Fibroblast of peridontal ligament (primary cell): ENCODE results near the gene ERCC6L2.

Source experiments
- DNase-seq: peaks from one replicate; pipeline ENCODE4 v3.0.0-alpha.2; 2010; ENCODE audit errors: extremely low read depth

The ERCC6L2 gene

DNA sequence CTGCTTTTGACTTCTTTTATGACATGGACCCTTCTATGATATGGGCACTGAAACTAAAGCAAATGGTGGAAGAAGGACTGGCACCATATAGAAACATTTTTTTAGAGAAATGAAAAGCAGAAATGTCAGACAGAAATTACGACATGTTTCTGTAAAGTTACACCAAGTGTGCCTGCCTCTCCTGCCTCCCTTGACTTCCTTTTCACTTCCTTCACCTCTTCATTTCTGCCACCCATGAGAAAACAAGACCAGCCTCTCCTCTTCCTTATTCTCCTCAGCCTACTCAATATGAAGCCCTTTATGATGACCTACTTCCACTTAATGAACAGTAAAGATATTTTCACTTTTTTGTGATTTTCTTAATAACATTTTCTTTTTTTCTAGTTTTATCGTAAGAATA is 44.5 kb downstream of the ERCC6L2 start:
- no peak for DNase-seq

DNA sequence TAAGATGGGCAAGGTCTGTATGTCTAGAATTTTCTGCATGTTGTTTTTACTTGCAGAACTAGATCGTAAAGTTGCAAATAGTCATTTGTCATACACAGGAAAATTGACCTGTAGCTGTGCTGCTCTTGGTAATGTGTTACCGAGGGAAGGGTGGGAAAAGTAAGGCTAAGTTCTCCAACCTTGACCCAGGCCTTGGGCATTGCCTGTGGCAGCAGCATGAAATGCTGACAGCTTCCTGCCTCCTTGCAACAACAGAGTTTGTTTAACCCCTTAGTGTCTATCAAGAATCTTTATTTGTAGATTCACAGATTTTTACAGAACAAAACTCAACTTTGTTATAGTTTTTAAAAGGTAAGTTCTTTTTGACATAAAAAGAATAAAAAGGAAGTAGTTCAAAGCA is 48.3 kb downstream of the ERCC6L2 start:
- DNase-seq: no peak

DNA sequence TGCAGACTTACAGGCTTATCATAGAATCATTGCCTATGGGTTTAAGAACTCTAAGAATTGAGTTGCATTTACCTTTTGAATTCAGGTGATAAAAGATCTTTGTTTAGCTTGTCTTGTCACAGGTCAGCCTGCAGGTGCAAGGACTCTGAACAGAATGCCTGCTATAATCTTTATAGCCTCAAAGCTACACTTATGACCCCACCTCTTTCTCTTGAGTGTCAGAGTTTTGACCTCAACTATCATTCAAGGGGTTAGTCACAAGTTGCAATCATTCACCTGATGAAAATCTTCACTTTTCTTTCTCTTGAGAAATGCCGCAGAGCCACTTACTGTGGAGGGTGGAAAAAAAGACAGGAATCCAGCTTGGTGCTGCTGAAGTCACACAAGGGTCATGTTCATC is 49.5 kb downstream of the ERCC6L2 start:
- DNase-seq: no peak

DNA sequence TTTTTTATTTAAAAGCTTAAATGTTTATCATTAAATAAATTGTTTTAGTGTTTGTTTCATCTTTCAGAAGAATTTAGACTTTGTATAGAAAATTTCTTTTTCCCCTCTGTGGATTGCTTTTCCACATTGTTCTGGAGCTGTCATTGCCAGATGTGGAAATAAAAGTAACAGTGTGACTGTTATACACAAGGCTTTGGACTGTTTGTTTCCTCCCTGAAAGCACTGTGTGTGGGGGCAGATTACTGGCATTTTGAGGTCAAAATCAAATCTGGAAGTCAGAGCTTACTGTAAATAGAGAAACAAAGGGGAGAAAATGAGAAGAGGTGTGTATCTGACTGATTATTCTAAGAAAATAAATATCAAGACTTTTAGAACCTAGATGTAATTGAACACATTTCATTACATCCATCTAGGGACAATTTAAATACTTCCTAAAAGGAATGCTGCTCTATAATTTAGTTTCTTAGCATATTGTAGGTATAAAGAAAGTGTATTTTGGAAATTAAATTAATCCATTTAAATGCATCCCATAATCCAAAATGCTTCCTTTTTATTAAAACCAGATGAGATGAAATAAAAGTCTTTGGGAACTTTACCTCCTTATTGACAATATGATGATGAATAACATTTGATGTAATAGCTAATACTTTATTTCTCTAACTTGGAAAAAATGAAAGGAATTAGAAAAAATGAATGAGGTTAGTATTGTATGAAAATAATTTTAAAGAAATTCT is 51.9 kb downstream of the ERCC6L2 start:
- no peak for DNase-seq

DNA sequence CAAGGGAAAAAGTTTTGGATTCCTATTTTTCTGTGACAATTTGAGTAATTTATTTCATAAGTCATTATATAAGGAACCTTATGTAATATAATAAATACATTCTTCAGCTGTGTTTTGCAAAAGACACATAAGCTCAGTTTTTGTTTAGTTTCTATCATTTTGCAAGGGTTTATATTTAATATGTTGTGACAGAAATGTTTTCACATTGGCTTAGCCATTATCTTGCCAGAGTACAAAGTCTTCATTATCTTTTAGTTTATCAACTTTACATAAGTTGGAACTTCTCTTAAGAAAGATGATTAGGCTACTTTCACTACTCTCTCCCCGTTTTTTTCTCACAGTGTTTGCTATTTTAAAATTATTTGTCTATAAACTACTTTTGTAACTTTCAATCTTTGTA is 54.8 kb downstream of the ERCC6L2 start:
- DNase-seq: peak; percentile 5

DNA sequence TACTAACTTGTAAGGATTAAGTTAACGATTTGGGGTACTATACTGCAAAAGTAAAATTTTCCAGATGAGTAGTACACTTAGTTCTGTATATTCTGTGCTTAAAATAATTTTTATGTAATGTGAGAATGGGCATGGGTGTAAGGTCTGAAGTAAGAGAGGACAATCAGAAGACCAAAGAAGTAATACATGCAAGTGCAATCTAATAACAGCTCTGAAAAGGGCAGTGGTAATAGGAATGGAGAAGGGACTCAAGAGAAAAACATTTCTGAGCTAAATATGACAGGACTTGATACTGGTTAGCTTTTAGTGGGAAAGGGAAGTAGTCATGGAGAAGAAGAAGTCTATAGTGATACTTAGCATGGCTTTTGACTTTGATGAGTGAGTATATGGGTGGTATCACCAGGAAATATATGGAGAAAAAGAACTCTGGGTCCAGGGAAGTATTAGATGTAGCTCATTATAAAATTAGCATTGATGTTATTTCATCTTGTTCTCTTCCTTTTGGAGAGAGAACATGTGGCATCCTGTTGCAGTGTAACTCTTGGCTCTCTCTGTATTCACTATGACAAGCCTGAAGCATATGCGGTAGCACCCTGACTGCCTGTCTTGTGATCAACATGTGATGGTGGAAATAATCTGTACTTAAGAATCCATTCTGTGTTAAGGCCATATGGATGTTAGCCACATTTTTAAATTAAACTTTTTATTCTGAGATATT is 60.5 kb downstream of the ERCC6L2 start:
- DNase-seq: no peak

DNA sequence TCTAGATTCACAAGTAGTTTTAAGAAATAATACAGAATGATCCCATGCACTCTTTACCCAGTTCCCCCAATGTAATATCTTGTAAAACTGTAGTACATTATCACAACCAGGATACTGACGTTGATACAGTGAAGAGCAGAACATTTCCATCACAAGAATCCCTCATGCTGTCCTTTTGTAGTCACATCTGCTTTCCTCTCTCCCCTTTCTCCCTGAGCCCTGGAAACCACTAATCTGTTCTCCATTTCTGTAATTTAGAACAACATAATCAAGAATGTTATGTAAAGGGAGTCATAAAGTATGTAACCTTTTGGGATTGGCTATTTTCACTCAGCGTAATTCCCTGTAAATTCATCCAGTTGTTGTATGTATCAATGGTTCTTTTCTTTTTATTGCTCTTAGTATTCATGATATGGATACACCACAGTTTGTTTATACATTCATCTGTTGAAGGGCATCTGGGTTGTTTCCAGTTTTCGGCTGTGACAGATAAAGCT is 61.1 kb downstream of the ERCC6L2 start:
- no peak for DNase-seq

DNA sequence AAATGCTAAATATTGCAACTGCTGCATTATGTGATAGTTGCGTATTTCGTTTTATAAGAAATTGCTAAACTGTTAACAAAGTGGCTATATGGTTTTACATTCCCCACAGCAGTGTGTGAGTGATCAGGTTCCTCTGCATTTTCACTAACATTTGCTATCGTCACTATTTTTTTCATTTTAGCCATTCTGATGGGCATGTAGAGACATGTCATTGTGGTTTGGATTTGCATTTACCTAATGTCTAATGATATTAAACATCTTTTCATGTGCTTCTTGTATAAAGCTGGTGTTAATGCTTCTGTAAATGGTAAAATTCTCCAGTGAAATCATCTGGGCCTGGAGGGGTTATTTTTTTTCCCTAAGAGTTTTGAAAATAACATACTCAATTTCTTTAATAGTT is 61.6 kb downstream of the ERCC6L2 start:
- no peak for DNase-seq

DNA sequence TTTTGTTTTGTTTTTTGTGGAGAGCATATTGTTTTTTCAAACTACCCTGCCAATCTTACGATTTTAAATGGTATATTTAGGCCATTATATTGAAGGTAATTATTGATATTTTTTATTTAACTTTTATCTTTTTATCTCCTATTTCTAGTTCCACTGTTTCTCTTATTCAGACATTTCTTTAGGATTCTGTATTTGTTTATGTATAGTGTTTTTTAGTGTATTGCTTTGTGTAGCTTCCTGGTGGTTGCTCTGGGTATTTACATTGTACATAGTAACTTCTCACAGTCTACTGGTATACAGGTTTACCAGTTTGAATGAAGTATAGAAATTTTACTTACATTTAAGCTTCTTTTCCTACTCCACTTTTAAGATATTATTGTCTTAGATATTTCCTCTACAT is 63.2 kb downstream of the ERCC6L2 start:
- no peak for DNase-seq

DNA sequence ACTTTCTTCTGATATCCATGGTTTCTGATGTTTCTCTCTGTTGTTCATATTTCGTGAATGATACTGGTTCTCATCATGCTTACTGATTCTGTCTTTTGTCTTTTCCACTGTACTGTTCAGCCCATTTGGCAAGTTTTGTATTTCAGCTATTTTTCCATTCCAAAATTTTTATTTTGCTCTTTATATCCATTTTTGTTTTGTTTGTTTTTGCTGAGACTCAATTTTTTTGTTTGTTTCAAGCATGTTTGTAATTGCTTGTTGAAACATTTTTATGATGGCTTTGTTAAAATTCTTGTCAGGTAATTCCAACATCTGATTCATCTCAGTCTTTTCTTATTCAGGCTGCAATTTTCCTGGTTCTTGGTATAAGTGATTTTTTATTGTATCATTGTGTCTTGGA is 64.0 kb downstream of the ERCC6L2 start:
- no peak for DNase-seq

DNA sequence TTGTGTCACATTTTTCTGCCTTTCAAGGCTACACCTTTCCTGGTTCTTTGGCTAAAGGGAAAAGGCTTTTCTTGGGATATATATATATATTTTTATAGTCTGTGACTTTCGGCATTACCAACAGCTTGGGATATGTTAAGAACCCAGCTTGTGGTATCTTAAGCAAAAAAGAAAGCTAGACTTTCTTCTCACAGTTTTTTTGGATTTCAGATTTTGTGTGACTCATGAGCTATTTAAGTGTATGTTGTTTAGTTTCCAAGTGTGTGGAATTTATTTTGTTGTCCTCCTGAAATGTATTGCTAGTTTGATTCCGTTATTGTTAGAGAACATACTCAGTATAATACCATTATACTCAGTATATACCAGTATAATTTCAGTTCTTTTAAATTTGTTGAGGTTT is 64.8 kb downstream of the ERCC6L2 start:
- peak; percentile 50 for DNase-seq

DNA sequence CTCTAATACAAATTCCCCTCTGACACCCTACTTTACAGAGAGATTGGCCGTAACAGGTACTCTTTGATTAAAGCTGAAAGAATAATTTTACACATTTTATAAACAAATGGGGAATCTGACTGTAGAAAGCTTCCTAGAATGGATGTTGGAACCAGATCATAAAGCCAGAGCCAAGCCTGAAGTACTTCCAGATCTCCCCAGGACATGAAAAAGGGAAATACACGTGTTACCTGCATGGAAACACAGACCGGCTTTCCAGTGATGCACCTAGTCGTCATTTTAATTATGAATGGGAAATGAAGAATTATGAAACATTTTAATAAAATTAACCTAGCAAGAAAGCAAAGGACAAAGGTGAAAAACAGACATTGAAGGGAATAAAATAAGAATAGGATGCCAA is 66.5 kb downstream of the ERCC6L2 start:
- no peak for DNase-seq

DNA sequence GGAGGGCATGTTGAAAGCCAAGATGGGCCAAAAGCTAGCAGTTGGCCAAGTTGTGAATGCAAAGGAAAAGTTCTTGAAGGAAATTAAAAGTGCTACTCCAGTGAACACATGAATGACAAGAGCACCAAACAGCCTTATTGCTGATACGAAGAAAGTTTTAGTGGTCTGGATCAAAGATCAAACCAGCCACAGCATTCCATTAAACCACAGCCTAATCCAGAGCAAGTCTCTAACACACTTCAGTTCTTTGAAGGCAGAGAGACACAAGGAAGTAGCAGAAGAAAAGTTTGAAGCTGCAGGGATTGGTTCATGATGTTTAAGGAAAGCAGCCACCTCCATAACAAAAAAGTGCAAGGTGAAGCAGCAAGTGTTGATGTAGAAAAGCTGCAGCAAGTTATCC is 71.6 kb downstream of the ERCC6L2 start:
- no peak for DNase-seq

DNA sequence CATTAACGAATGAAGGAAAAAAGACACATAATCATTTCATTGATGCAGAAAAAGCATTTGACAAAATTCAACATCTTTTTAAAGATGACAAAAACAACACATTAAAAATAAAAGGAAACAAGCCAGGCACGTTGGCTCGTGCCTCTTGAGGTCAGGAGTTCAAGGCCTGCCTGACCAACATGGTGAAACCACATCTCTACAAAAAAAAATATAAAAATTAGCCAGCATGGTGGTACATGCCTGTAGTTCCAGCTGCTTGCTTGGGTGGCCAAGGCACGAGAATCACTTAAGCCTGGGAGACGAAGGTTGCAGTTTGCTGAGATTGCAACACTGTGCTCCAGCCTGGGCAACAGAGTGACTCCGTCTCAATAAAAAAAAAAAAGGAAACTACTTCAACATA is 77.0 kb downstream of the ERCC6L2 start:
- no peak for DNase-seq

DNA sequence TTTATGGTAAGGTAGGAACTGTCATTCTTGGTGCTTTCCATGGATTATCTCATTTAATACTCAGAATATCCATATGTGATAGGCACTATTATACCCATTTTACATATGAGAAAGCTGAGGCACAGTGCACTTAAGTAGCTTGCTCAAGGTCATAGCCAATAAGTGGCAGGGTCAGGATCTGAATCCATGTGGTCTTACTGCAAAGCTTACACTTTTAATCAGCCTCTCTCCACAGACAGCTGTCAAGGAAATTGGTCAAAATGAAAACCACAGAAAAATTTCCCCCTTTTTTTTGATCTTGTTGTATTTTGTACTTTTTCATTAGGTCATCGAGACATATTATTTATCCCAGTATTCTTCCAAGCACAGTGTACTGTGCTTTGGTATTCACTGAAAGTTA is 78.5 kb downstream of the ERCC6L2 start:
- no peak for DNase-seq

DNA sequence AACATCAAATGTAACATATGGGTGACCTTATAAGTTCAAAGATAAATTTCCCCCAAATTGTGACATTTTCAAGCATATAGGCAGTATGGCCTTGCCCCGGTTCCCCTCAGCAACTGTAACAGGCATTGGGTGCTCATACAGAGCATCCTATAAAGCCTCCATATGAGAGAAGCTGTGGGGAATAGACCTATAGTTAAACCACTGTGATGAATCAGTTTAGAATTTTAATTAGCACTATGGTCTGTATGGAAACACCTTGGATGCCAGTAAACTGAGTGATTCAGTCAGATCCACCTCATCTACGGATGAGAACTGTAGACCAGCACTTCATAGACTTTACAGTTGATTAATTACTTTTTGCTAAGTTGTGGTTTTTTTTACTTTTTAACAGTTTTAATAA is 79.4 kb downstream of the ERCC6L2 start:
- no peak for DNase-seq

DNA sequence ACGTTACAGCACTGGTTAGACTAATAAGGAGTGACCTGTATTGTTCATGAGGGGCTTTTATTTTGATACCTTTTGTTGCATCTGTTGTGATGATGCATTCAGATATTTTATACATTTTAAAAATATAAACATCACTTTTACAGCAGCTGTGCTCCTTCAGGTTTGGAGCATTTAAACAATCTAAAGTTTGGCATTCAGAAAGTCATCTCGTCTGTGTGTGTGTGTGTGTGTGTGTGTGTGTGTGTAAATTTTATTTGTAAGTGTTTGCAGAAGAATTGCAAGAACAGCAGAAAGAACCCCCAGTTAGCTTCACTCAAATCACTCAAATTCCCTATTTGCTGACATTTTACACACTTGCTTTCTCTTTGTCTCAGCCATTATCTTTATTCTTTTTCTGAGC is 87.4 kb downstream of the ERCC6L2 start:
- DNase-seq: no peak

DNA sequence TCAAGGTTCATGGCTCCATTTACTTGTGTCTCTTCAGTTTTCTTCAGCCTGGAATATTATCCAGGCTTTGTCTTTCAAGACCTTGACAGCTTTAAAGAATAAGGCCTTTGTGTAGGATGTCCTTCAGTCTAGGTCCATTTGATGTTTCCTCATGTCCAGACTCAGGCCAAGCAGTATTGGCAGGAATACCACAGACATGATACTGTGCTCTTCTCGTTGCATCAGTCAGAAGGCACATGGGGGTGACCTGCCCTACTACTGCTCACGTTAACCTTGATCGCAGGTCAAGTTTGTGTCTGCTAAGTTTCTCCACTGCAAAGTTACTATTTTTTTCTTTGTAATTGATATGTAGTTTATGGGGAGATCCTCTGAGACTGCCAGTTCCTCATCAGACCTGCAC is 88.2 kb downstream of the ERCC6L2 start:
- DNase-seq: no peak

DNA sequence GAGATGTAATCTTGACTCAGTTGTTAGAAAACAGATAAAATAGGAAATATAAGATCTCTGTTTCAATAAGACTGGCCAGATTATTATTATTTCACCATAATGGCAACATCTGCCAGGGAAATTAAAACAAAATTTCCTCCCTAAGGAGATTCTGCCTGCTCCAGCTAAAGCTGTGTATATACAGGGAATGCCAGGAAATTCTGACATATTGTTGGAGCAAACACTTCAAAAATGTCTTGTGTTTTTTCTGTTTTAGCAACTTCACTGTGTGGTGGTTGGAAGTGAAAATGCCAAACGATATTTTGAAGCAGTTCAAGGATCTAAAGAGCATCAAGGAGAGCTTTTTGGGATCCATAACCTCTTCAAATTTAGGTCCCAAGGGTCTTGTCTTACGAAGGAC is 90.8 kb downstream of the ERCC6L2 start:
- DNase-seq: peak; percentile 77

DNA sequence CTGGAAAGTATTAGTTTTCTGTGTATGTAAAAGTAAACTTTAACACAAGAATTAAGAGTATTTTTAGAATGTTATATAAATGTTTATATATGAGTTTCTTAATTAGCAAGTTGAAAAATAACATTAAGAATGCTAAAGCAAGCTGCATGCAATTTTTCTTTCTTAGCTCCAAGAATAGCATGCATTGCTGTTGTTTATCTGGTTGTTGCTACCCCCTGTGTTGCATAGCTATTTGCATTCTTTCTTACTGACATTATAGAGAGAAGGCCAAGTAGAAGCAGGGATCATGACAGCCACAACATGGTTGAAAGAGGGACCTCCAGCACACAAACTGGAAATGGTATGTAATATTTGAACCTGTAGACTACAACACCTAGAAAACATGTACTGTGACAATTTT is 94.8 kb downstream of the ERCC6L2 start:
- DNase-seq: no peak

DNA sequence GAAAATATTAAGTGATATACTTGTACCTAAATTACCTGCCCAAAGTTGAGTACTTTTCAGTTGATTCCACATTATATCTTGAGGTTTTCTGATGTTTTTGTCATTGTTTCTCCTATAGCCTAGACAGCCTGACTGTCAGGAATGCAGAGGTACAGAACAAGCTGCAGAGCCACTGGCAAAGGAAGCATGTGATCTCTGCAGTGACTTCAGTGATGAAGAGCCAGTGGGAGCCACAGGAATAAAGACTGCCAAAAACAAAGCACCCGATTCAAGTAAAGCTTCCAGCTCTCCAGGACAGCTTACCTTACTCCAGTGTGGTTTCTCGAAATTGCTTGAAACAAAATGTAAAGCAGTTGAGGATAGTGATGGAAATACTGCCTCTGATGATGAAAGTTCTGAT is 96.3 kb downstream of the ERCC6L2 start:
- no peak for DNase-seq

DNA sequence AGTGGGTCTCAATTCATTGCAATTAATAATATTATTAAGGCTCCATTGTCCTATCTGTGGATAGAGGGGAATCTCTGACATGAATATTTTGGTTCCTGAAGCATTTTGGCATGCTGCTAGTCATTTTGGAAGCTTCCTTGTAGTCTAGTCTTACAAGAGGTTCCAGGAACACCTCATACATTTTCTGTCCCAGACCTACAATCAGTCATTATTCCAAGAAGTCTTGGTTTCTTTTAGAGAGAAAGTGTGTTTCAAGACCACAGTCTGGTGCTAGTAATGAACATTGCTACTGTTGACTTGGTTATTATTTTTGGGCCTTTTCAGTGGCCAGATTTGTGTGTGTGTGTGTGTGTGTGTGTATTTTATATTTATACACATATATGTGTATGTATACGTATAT is 98.9 kb downstream of the ERCC6L2 start:
- no peak for DNase-seq

DNA sequence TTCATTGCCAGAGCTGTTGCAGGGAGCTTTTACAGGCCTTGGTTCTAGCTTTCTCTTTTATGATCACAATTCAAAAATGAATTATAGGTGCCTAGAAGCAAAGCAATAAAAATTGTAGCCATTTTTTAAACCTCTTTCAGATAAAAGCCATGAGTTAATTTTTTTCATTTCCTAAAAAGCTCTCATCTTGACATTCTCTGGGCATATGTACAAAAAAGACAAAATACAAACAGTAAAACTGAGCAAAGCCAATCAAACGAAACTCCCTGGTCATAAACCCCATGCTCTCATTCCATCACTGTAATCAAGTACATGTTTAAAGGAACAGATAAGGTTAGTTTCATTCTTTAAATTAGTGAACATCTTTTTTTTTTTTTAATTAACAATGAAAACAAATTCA is 101.9 kb downstream of the ERCC6L2 start:
- DNase-seq: no peak

DNA sequence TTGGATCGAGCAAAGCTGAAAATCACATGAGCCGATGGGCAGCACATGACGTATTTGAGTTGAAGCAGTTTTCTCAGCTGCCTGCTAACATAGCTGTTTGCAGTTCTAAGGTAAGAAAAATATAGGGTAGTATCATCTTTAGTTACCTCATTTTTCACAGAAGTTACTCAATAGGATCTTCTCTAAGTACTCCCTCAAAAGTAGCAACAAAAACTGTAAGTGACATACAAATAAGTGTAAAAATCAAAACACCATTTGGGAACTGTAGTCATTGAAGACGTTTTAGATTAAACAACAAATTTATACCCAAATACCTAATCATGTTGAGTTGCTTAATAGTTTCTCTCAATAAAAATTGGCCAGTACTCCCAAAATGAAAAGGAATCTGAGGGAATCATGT is 102.6 kb downstream of the ERCC6L2 start:
- no peak for DNase-seq
